Left forelimb (tissue), 1 donor: ENCODE results near the gene IFNE.

Experiments
- DNase-seq: peaks from one replicate; pipeline ENCODE4 v3.0.0-alpha.2; 2018; ENCODE audit warnings: low spot score

The IFNE gene, protein sequence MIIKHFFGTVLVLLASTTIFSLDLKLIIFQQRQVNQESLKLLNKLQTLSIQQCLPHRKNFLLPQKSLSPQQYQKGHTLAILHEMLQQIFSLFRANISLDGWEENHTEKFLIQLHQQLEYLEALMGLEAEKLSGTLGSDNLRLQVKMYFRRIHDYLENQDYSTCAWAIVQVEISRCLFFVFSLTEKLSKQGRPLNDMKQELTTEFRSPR

GRCh38 chr9:21482213-21482612 is at the start of gene IFNE:
Gene IFNE (minus strand): TSS chr9:21482313. CDS start chr9:21481694, 619 bp downstream.
- no peak for DNase-seq

DNA sequence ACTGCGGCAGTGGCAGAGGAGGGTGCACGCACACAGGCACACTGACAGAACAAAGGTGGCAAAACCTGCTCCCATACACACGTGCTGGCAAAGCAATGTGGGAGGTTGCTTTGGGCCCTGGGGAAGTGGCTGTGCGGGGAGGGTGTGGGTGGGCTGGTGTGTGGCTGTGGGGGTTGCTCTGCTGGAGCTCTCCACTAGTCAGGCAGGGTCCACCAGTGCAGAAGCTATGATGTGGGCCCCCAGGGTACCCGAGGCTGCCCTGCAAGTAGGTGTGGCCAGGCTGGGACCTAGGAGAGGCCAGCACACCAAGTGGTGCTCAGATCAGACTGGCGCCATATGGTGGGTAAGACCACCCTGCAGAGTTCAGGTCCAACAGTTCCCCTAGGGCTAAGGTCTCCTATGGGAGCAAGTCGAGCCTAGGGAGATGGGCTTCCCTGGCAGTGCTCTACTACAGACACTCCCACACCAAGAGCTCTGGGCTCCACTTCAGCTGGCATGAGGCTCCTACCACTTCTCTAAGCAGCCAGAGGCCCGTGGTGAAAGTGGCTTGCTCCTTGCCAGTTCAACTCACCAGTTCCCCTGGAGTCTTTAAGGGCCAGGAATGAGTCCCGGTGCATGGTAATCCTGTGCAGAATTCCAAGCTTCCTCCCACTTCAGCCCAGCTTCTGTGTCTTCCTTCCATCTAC is 46.2 kb upstream of the IFNE start:
- no peak for DNase-seq

DNA sequence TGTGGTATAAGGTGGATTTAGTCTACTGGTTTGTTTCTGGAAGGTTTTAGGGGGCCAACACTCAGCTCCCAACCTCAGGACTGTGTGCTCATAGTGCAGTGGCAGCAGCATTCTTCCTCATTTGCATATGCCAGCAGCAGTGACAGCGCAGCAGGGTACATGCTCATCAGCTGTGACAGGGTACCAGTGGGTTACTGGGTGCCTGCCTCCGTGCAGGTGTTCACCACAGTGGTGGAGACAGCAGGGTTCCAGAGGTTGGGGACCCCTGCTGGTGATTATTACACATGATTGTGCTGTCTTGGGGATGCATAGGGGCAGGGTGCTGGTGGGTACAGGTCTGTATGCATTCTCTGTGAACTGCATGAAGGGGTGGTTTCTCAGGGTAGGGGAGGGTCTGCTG is 45.5 kb upstream of the IFNE start:
- DNase-seq, result no peak

DNA sequence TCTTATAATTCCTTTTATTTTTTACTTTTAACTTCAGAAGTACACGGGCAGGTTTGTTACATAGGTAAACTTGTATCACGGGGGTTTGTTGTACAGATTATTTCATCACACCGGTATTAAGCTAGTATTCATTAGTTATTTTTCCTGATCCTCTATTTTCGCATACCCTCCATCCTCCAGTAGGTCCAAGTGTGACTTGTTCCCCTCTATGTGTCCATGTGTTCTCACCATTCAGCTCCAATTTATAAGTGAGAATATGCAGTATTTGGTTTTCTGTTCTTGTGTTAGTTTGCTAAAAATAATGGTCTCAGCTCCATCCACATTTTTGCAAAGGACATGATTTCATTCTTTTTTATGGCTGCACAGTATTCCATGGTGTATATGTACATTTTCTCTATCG is 43.1 kb upstream of the IFNE start:
- DNase-seq, result no peak

- no peak for DNase-seq
Observed at GRCh38 chr9:21524099-21524830, 42.2 kb upstream of the IFNE start.

- no peak for DNase-seq
Observed at GRCh38 chr9:21523021-21524014, 41.2 kb upstream of the IFNE start.

DNA sequence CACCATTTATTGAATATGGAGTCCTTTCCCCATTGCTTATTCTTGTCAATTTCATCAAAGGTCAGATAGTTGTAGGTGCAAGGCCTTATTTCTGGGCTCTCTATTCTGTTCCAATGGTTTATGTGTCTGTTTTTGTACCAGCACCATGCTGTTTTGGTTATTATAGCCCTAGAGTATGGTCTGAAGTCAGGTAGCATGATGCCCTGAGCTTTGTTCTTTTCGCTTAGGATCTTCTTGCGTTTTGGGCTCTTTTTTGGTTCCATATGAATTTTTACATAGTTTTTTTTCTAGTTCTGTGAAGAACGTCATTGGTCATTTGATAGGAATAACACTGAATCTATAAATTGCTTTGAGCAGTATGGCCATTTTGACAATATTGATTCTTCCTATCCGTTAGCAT is 40.2 kb upstream of the IFNE start:
- no peak for DNase-seq

GRCh38 chr9:21521448-21521847 is 39.3 kb upstream of the IFNE start:
- DNase-seq, result no peak

DNA sequence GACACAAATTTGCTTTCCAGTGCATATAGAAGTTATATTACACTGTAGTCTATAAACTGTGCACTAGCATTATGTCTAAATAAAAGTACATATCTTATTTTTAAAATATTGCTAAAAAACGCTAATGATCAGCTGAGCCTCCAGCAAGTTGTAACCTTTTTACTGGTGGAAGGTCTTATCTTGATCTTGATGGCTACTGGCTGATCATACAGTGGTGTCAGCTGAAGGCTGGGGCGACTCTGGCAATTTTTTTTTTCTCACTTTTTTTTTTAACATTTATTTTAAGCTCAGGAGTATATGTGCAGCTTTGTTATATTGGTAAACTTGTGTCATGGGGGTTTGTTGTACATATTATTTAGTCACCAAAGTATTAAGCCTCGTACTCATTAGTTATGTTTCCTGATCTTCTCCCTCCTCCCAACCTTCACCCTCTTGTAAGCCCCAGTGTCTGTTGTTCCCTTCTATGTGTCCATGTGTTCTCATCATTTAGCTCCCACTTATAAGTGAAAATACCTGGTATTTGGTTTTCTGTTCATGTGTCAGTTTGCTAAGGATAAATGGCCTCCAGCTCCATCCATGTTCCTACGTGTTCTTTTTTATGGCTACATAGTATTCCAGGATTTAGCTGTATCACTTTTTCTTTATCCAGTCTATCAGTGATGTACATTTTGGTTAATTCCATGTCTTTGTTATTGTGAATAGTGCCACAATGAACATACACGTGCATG is 38.6 kb upstream of the IFNE start:
- DNase-seq, result no peak

DNA sequence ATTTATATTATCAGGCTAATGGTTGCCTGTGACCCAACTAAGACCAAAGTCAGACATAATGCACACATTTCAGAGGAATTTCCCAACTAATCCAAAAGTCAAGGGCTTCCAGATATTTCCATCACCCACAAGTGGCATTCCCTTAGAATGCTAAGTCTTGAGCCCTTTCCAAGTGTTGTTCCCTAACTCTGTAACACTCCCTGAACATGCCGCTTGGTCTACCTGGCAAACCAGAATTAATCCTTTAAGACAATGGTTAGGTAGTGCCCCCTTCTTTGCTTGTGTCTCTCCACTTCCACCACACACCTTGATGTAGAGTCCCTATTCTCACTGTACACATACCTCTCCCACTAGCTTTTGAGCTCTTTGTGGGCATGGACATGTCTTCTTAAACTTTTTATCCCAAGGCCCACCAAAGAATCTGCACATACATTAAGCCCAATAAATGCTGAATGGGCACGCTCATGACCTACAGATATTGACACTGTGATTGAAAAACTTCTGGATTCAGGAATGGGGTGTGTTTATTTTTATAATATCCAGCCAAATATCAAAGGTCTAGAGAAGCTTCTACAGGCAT is 37.8 kb upstream of the IFNE start:
- no peak for DNase-seq

- DNase-seq, result no peak
Observed at GRCh38 chr9:21516796-21517195, 34.7 kb upstream of the IFNE start.

DNA sequence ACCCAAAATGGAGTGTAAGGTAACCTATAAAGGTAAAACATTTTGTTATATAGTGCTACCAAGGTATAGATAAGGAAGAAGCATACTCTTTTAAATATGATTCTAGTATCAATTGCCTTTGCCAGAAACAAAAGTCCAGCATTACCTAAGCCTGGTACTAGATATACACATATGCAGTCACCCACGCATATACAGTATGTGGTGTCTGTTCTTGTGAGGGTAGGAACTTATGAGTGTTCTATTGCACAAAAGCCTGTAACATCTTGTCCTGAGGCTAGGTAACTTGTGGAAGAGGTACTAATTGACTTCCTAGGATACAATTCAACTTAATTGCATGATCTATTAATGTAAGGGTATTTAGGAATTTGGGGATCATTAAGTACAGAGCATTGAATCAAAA is 31.3 kb upstream of the IFNE start:
- DNase-seq, result no peak

- DNase-seq, result no peak
Observed at GRCh38 chr9:21510806-21511205, 28.7 kb upstream of the IFNE start.

- DNase-seq, result no peak
Observed at GRCh38 chr9:21507483-21507790, 25.3 kb upstream of the IFNE start.

GRCh38 chr9:21506626-21507482 is 24.7 kb upstream of the IFNE start:
- DNase-seq, result no peak

GRCh38 chr9:21505425-21506179 is 23.5 kb upstream of the IFNE start:
- DNase-seq, result no peak

DNA sequence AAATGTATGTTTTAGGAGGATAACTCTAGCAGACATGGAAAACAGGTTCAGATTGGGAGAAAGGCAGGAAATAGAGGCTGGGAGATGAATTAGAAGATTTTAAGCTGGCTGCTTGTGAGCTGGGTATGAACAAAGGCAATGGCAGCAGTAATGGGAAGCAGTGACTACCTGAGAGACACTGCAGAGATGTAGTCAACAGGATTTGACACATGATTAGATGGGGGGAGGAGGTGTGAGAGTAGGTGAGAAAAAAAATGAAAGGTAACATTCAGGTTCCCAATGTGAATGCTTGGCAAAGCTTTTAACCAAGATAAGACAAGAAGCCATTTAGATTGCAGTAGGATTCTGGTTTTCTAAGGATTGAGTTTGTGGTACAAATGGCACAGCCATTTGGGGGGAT is 22.8 kb upstream of the IFNE start:
- no peak for DNase-seq

GRCh38 chr9:21504113-21504512 is 22.0 kb upstream of the IFNE start:
- DNase-seq, result no peak

GRCh38 chr9:21502586-21502985 is 20.5 kb upstream of the IFNE start:
- DNase-seq, result no peak

DNA sequence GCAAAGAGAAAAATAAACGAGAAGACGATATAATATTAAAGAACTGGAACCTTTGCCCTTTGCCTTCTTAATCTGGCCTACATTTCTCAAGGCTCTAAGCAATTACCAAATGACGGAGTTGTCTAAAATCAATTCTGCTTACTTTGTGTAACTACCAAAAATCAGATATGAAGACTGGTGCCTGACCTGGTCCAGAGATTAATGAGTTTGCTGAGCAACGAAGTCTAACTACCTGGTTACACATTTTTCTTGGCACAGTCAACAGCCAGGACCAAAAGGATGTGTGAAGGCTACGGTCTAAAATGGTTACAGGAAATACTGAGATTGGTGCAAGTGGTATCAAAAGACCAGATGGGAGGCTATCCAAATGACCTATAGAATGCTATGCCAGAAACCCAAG is 17.8 kb upstream of the IFNE start:
- DNase-seq, result no peak
